GM23338 (cell line): Measurements from ENCODE around the gene SH2D3C. TPM values are rescaled to one million over a fixed set of nuclear protein-coding genes. Genes with fewer than 3 reads are reported as not detected.

Experiments used
- ATAC-seq: fragments of 200-7000 bp; cut with Tn5 transposase; 3 replicates; pipeline ENCODE4 v1.9.1; 2020
- DNase-seq: peaks from one replicate; pipeline ENCODE4 v3.0.0-alpha.2; 2015; ENCODE audit warnings: low spot score
- H2AFZ ChIP-seq: fragments of 200-600 bp; sonication (generic); 2 replicates; pipeline ENCODE4 v1.8.0; 2016; ENCODE audit warnings: antibody characterized with exemption, mild to moderate bottlenecking, moderate library complexity
- H3F3A ChIP-seq: fragments of 200-600 bp; sonication (generic); replicated peaks from 2 replicates; pipeline ENCODE4 v1.8.0; 2017; ENCODE audit warnings: antibody characterized with exemption, mixed run types, low read depth
- H3K27ac ChIP-seq: fragments of 200-600 bp; sonication (generic); 2 replicates; pipeline ENCODE4 v1.6.1; 2016; ENCODE audit warnings: low read depth
- H3K27me3 ChIP-seq: fragments of 200-600 bp; sonication (generic); 2 replicates; pipeline ENCODE4 v1.8.0; 2016; ENCODE audit warnings: mild to moderate bottlenecking, mixed run types, moderate library complexity; ENCODE audit not compliant: insufficient read depth
- H3K36me3 ChIP-seq: fragments of 200-600 bp; sonication (generic); 2 replicates; pipeline ENCODE4 v1.8.0; 2016; ENCODE audit warnings: mild to moderate bottlenecking; ENCODE audit not compliant: insufficient read depth
- H3K4me1 ChIP-seq: fragments of 200-600 bp; sonication (generic); 2 replicates; pipeline ENCODE4 v1.8.0; 2016; ENCODE audit warnings: mild to moderate bottlenecking, moderate library complexity; ENCODE audit not compliant: insufficient read depth
- H3K4me2 ChIP-seq: fragments of 200-600 bp; sonication (generic); 2 replicates; pipeline ENCODE4 v1.7.1; 2017; ENCODE audit warnings: mixed run types
- H3K4me3 ChIP-seq: fragments of 200-600 bp; sonication (generic); 2 replicates; pipeline ENCODE4 v1.6.1; 2016; ENCODE audit warnings: mixed run types
- H3K79me2 ChIP-seq: fragments of 200-600 bp; sonication (generic); replicated peaks from 2 replicates; pipeline ENCODE4 v1.8.0; 2017; ENCODE audit warnings: mild to moderate bottlenecking; ENCODE audit not compliant: insufficient read depth
- H3K9me2 ChIP-seq: fragments of 200-600 bp; sonication (generic); 2 replicates; pipeline ENCODE4 v1.8.0; 2017; ENCODE audit not compliant: insufficient read depth
- H4K20me1 ChIP-seq: fragments of 200-600 bp; sonication (generic); replicated peaks from 2 replicates; pipeline ENCODE4 v1.8.0; 2017; ENCODE audit warnings: mild to moderate bottlenecking; ENCODE audit not compliant: insufficient read depth
- H3K27ac Mint-ChIP-seq: 2 replicates; pipeline ENCODE4 v1.8.0; 2020; ENCODE audit warnings: inconsistent platforms, mild to moderate bottlenecking, moderate library complexity, mixed read lengths
- H3K27me3 Mint-ChIP-seq: 3 replicates; pipeline ENCODE4 v1.8.0; 2022; ENCODE audit warnings: low read depth, mild to moderate bottlenecking, moderate library complexity, mixed read lengths, inconsistent platforms; ENCODE audit not compliant: insufficient read depth, poor library complexity
- H3K36me3 Mint-ChIP-seq: 3 replicates; pipeline ENCODE4 v1.8.0; 2021; ENCODE audit warnings: low read depth, mild to moderate bottlenecking, inconsistent platforms, moderate library complexity, mixed read lengths
- H3K4me1 Mint-ChIP-seq: 3 replicates; pipeline ENCODE4 v1.8.0; 2020; ENCODE audit warnings: mild to moderate bottlenecking, inconsistent platforms, mixed read lengths
- H3K4me3 Mint-ChIP-seq: 3 replicates; pipeline ENCODE4 v1.8.0; 2021; ENCODE audit warnings: moderate library complexity, mild to moderate bottlenecking, inconsistent platforms, mixed read lengths
- H3K9me3 Mint-ChIP-seq: 3 replicates; pipeline ENCODE4 v1.8.0; 2020; ENCODE audit warnings: moderate library complexity, mild to moderate bottlenecking, inconsistent platforms, mixed read lengths
- EZH2phosphoT487 ChIP-seq: fragments of 200-600 bp; sonication (generic); IDR thresholded peaks from one replicate; pipeline ENCODE4 v1.8.1; 2018; ENCODE audit warnings: antibody characterized with exemption; ENCODE audit not compliant: unreplicated experiment
- NANOG ChIP-seq: IDR thresholded peaks from 2 replicates; pipeline ENCODE4 v1.6.1; 2016; ENCODE audit warnings: antibody characterized with exemption, borderline replicate concordance
- POLR2AphosphoS5 ChIP-seq: IDR thresholded peaks from 2 replicates; pipeline ENCODE4 v1.6.1; 2016; ENCODE audit warnings: antibody characterized with exemption, low read depth
- ZNF331 ChIP-seq: fragments of 250-450 bp; sonication (Bioruptor Pico); IDR thresholded peaks from 2 replicates; pipeline ENCODE4 v1.5.0; 2020; ENCODE audit warnings: low read depth, mild to moderate bottlenecking, moderate library complexity
- polyA plus RNA-seq: library from polyadenylated mRNA; unstranded; fragments of >200 nt; fragmentation: Nextera tagmentation; extraction: Ambion mirVana; gene quantifications from 2 replicates; pipeline ENCODE4 v1.2.1, GENCODE V29; 2016
- total RNA-seq: library from RNA; depleted of rRNA; stranded (reverse); fragments of >200 nt; shearing (Covaris generic); gene quantifications from 2 replicates; pipeline ENCODE4 v1.2.3, GENCODE V29; 2014
- TF ChIP-seq, protein P1 (sequence below), 2 experiments: fragments of 200-600 bp in 1 of 2; sonication (generic) in 1 of 2; conservative IDR thresholded peaks; 2 replicates each; pipeline versions ENCODE4 v1.5.1 to v1.6.1; 2016 to 2017; ENCODE audit warnings: antibody characterized with exemption in 2 of 2, low read depth in 2 of 2, mild to moderate bottlenecking in 2 of 2, moderate library complexity in 1 of 2
- TF ChIP-seq, protein P2 (sequence below): IDR thresholded peaks from 2 replicates; pipeline ENCODE4 v1.6.1; 2016; ENCODE audit warnings: antibody characterized with exemption
- TF ChIP-seq, protein P3 (sequence below): fragments of 250-450 bp; sonication (Bioruptor Pico); IDR thresholded peaks from 2 replicates; pipeline ENCODE4 v1.5.0; 2020; ENCODE audit warnings: mild to moderate bottlenecking, moderate library complexity

The SH2D3C gene
- total and polyA plus RNA-seq, 2 experiments from 2014 or later = 4.2 to 4.5 TPM

DNA sequence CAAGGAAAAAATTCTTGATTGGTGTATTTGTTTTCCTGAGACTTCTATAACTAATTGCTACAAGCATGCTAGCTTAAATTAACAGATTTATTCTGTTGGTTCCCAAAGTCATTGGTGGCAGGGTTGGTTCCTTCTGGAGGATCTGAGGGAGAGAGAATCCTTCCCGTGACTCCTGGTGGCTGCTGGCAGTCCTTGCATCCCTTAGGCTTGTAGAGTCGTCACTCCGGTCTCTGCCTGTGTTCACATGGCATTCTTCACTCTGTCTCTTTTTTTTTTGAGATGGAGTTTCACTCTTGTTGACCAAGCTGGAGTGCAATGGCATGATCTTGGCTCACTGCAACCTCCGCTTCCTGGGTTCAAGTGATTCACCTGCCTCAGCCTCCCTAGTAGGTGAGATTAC is 12.6 kb upstream of the SH2D3C start:
- Histone ChIP-seq H3K9me2 (no peaks in the 10 kb centered on the region), H4K20me1 (peaks cover 30% of the 10 kb centered on the region), H3K27ac (no peak overlapping the region), H3K27me3 (no peaks in the 10 kb centered on the region), H2AFZ (no peak overlapping the region), H3K36me3 (peaks cover 56% of the 10 kb centered on the region), H3K4me2 (no peak overlapping the region), H3K79me2 (peaks cover 34% of the 10 kb centered on the region), H3K4me3 (no peak overlapping the region), H3F3A (peaks cover 54% of the 10 kb centered on the region), H3K4me1 (peaks cover 11% of the 10 kb centered on the region)
- Mint-ChIP-seq H3K4me1 (peaks cover 13% of the 10 kb centered on the region), H3K36me3 (peaks cover 63% of the 10 kb centered on the region), H3K27me3 (peaks cover 11% of the 10 kb centered on the region), H3K27ac (no peak overlapping the region), H3K4me3 (no peak overlapping the region), H3K9me3 (no peaks in the 10 kb centered on the region)
- no peak for ATAC-seq
- TF ChIP-seq, protein P1, sequence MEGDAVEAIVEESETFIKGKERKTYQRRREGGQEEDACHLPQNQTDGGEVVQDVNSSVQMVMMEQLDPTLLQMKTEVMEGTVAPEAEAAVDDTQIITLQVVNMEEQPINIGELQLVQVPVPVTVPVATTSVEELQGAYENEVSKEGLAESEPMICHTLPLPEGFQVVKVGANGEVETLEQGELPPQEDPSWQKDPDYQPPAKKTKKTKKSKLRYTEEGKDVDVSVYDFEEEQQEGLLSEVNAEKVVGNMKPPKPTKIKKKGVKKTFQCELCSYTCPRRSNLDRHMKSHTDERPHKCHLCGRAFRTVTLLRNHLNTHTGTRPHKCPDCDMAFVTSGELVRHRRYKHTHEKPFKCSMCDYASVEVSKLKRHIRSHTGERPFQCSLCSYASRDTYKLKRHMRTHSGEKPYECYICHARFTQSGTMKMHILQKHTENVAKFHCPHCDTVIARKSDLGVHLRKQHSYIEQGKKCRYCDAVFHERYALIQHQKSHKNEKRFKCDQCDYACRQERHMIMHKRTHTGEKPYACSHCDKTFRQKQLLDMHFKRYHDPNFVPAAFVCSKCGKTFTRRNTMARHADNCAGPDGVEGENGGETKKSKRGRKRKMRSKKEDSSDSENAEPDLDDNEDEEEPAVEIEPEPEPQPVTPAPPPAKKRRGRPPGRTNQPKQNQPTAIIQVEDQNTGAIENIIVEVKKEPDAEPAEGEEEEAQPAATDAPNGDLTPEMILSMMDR (conservative IDR thresholded peaks at IDR 0.05; ENCODE audit: low read depth in 2 of 2) = 0 out of 4 replicates have a peak, but pooled peaks of 1 of the 2 experiments have one; percentile 9
- no peak for TF ChIP-seq EZH2phosphoT487
- no peak for DNase-seq

DNA sequence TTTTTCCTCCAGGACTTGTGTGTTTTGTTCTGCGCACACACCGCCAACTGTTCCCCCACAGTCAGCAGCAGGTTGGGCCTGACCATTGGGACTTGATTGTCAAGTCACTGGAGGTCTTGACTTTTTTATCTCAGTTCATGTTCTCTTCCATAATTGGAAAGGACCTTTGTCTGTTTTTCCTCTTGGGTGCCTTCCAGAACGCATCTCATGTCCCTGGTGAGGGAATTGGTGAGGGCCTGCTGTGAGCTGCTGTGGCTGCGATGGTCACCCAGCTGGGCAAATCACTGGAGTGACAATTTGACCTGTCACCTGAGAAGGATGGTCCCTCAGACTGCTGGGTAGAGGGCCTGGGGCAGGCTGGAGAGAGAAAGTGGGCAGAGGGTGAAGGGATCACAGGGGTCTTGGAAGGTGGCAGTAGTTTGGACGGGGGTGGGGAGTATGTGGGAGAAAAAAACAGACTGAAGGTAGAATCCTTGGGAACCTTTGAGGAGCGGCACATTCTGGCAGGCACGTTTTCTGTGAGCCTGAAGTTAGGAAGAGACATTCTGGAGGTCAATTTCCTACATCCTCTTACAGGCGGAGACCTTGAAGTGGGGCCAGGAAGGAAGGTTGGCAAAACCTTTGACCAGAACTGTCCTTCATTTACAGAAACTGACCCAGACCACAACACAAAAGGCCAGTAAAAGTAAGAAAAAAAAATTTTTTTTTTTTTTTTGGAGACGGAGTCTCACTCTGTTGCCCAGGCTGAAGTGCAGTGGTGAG is 11.8 kb upstream of the SH2D3C start:
- Histone ChIP-seq H2AFZ (no peak overlapping the region), H3K27ac (no peak overlapping the region), H4K20me1 (peaks cover 30% of the 10 kb centered on the region), H3K9me2 (no peaks in the 10 kb centered on the region), H3F3A (peaks cover 52% of the 10 kb centered on the region), H3K36me3 (peaks cover 56% of the 10 kb centered on the region), H3K79me2 (peaks cover 35% of the 10 kb centered on the region), H3K27me3 (no peaks in the 10 kb centered on the region), H3K4me1 (peaks cover 11% of the 10 kb centered on the region), H3K4me2 (no peak overlapping the region), H3K4me3 (no peak overlapping the region)
- peaks cover 13% of the 10 kb centered on the region for H3K4me1 Mint-ChIP-seq
- peaks cover 9% of the 10 kb centered on the region for H3K27me3 Mint-ChIP-seq
- no peak for DNase-seq
- no peak for ATAC-seq
- TF ChIP-seq NANOG (no peak), POLR2AphosphoS5 (no peak)
- TF ChIP-seq, protein P2, sequence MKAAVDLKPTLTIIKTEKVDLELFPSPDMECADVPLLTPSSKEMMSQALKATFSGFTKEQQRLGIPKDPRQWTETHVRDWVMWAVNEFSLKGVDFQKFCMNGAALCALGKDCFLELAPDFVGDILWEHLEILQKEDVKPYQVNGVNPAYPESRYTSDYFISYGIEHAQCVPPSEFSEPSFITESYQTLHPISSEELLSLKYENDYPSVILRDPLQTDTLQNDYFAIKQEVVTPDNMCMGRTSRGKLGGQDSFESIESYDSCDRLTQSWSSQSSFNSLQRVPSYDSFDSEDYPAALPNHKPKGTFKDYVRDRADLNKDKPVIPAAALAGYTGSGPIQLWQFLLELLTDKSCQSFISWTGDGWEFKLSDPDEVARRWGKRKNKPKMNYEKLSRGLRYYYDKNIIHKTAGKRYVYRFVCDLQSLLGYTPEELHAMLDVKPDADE = no peak
- H3K36me3 Mint-ChIP-seq = peaks cover 63% of the 10 kb centered on the region
- H3K27ac Mint-ChIP-seq = no peak overlapping the region
- H3K4me3 Mint-ChIP-seq = no peak overlapping the region
- H3K9me3 Mint-ChIP-seq = no peaks in the 10 kb centered on the region

DNA sequence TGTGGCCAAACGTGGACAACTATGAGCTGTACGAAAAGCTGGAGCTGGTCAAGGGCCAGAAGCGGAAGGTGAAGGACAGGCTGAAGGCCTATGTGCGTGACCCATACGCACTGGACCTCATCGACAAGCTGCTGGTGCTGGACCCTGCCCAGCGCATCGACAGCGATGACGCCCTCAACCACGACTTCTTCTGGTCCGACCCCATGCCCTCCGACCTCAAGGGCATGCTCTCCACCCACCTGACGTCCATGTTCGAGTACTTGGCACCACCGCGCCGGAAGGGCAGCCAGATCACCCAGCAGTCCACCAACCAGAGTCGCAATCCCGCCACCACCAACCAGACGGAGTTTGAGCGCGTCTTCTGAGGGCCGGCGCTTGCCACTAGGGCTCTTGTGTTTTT is 10.7 kb upstream of the SH2D3C start:
- Mint-ChIP-seq H3K36me3 (peaks cover 63% of the 10 kb centered on the region), H3K4me1 (peaks cover 16% of the 10 kb centered on the region), H3K9me3 (no peaks in the 10 kb centered on the region), H3K27me3 (peaks cover 15% of the 10 kb centered on the region), H3K4me3 (no peak overlapping the region), H3K27ac (no peak overlapping the region)
- Histone ChIP-seq H3F3A (peaks cover 47% of the 10 kb centered on the region), H3K27ac (no peak overlapping the region), H3K9me2 (no peaks in the 10 kb centered on the region), H3K4me3 (no peak overlapping the region), H3K36me3 (peaks cover 56% of the 10 kb centered on the region), H3K27me3 (no peaks in the 10 kb centered on the region), H3K79me2 (peaks cover 35% of the 10 kb centered on the region), H2AFZ (no peak overlapping the region), H3K4me2 (no peak overlapping the region), H4K20me1 (peaks cover 30% of the 10 kb centered on the region), H3K4me1 (peaks cover 11% of the 10 kb centered on the region)
- no peak for DNase-seq
- no peak for ATAC-seq
- TF ChIP-seq, protein P3, sequence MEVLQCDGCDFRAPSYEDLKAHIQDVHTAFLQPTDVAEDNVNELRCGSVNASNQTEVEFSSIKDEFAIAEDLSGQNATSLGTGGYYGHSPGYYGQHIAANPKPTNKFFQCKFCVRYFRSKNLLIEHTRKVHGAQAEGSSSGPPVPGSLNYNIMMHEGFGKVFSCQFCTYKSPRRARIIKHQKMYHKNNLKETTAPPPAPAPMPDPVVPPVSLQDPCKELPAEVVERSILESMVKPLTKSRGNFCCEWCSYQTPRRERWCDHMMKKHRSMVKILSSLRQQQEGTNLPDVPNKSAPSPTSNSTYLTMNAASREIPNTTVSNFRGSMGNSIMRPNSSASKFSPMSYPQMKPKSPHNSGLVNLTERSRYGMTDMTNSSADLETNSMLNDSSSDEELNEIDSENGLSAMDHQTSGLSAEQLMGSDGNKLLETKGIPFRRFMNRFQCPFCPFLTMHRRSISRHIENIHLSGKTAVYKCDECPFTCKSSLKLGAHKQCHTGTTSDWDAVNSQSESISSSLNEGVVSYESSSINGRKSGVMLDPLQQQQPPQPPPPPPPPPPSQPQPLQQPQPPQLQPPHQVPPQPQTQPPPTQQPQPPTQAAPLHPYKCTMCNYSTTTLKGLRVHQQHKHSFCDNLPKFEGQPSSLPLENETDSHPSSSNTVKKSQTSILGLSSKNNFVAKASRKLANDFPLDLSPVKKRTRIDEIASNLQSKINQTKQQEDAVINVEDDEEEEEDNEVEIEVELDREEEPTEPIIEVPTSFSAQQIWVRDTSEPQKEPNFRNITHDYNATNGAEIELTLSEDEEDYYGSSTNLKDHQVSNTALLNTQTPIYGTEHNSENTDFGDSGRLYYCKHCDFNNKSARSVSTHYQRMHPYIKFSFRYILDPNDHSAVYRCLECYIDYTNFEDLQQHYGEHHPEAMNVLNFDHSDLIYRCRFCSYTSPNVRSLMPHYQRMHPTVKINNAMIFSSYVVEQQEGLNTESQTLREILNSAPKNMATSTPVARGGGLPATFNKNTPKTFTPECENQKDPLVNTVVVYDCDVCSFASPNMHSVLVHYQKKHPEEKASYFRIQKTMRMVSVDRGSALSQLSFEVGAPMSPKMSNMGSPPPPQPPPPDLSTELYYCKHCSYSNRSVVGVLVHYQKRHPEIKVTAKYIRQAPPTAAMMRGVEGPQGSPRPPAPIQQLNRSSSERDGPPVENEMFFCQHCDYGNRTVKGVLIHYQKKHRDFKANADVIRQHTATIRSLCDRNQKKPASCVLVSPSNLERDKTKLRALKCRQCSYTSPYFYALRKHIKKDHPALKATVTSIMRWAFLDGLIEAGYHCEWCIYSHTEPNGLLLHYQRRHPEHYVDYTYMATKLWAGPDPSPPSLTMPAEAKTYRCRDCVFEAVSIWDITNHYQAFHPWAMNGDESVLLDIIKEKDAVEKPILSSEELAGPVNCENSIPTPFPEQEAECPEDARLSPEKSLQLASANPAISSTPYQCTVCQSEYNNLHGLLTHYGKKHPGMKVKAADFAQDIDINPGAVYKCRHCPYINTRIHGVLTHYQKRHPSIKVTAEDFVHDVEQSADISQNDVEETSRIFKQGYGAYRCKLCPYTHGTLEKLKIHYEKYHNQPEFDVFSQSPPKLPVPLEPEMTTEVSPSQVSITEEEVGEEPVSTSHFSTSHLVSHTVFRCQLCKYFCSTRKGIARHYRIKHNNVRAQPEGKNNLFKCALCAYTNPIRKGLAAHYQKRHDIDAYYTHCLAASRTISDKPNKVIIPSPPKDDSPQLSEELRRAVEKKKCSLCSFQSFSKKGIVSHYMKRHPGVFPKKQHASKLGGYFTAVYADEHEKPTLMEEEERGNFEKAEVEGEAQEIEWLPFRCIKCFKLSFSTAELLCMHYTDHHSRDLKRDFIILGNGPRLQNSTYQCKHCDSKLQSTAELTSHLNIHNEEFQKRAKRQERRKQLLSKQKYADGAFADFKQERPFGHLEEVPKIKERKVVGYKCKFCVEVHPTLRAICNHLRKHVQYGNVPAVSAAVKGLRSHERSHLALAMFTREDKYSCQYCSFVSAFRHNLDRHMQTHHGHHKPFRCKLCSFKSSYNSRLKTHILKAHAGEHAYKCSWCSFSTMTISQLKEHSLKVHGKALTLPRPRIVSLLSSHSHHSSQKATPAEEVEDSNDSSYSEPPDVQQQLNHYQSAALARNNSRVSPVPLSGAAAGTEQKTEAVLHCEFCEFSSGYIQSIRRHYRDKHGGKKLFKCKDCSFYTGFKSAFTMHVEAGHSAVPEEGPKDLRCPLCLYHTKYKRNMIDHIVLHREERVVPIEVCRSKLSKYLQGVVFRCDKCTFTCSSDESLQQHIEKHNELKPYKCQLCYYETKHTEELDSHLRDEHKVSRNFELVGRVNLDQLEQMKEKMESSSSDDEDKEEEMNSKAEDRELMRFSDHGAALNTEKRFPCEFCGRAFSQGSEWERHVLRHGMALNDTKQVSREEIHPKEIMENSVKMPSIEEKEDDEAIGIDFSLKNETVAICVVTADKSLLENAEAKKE = no peak
- TF ChIP-seq ZNF331 (CRISPR knock-in tag) = no peak
